H9 (cell line): ENCODE measurements around the gene RNF149. TPM values are rescaled to one million over a fixed set of nuclear protein-coding genes. Genes with fewer than 3 reads are reported as not detected.

Experiments used
- DNase-seq: peaks from one replicate; pipeline ENCODE4 v3.0.0-alpha.2; 2017
- H2AFZ ChIP-seq: one replicate; pipeline ENCODE4 v1.6.1; 2013; ENCODE audit warnings: mild to moderate bottlenecking, low read length, control low read depth, moderate library complexity
- H2AK5ac ChIP-seq: 2 replicates; pipeline ENCODE4 v1.6.1; 2013; ENCODE audit warnings: low read length, control low read depth, mixed read lengths; ENCODE audit not compliant: insufficient read length
- H2BK120ac ChIP-seq: one replicate; pipeline ENCODE4 v1.6.1; 2013; ENCODE audit warnings: low read depth, mild to moderate bottlenecking, low read length, control low read depth, inconsistent platforms; ENCODE audit not compliant: poor library complexity, severe bottlenecking
- H2BK12ac ChIP-seq: 2 replicates; pipeline ENCODE4 v1.6.1; 2013; ENCODE audit warnings: low read length, control low read depth, mixed read lengths, low read depth; ENCODE audit not compliant: insufficient read length
- H2BK15ac ChIP-seq: 2 replicates; pipeline ENCODE4 v1.6.1; 2013; ENCODE audit warnings: low read depth, low read length, control low read depth
- H2BK20ac ChIP-seq: one replicate; pipeline ENCODE4 v1.6.1; 2013; ENCODE audit warnings: low read depth, mild to moderate bottlenecking, low read length, control low read depth, inconsistent platforms; ENCODE audit not compliant: poor library complexity, severe bottlenecking
- H2BK5ac ChIP-seq: 2 replicates; pipeline ENCODE4 v1.6.1; 2013; ENCODE audit warnings: low read length, control low read depth, mixed read lengths; ENCODE audit not compliant: insufficient read length
- H3K14ac ChIP-seq: 2 replicates; pipeline ENCODE4 v1.6.1; 2013; ENCODE audit warnings: low read length, control low read depth; ENCODE audit not compliant: insufficient read depth
- H3K18ac ChIP-seq: 2 replicates; pipeline ENCODE4 v1.6.1; 2013; ENCODE audit warnings: low read depth, mild to moderate bottlenecking, mixed read lengths, low read length, control low read depth; ENCODE audit not compliant: insufficient read length
- H3K23ac ChIP-seq: 2 replicates; pipeline ENCODE4 v1.6.1; 2013; ENCODE audit warnings: low read length, control low read depth, mixed read lengths, low read depth; ENCODE audit not compliant: insufficient read length
- H3K23me2 ChIP-seq: 2 replicates; pipeline ENCODE4 v1.6.1; 2013; ENCODE audit warnings: low read depth, mild to moderate bottlenecking, mixed read lengths, low read length, control low read depth; ENCODE audit not compliant: insufficient read length, poor library complexity, severe bottlenecking
- H3K27ac ChIP-seq: 2 replicates; pipeline ENCODE4 v1.5.1; 2013; ENCODE audit warnings: low read length, control low read depth, mixed read lengths, low read depth; ENCODE audit not compliant: insufficient read length
- H3K27me3 ChIP-seq: 2 replicates; pipeline ENCODE4 v1.6.1; 2013; ENCODE audit warnings: low read length, control low read depth, inconsistent platforms; ENCODE audit not compliant: insufficient read depth
- H3K4ac ChIP-seq: 2 replicates; pipeline ENCODE4 v1.6.1; 2013; ENCODE audit warnings: low read depth, mild to moderate bottlenecking, control low read depth, inconsistent platforms, low read length, moderate library complexity
- H3K4me1 ChIP-seq: 2 replicates; pipeline ENCODE4 v1.6.1; 2013; ENCODE audit warnings: low read length, control low read depth, inconsistent platforms; ENCODE audit not compliant: insufficient read depth
- H3K4me2 ChIP-seq: 2 replicates; pipeline ENCODE4 v1.6.1; 2013; ENCODE audit warnings: low read length, control low read depth, mixed read lengths; ENCODE audit not compliant: insufficient read length, insufficient read depth
- H3K56ac ChIP-seq: 2 replicates; pipeline ENCODE4 v1.6.1; 2013; ENCODE audit warnings: low read depth, mild to moderate bottlenecking, mixed read lengths, low read length, control low read depth; ENCODE audit not compliant: insufficient read length
- H3K79me1 ChIP-seq: 2 replicates; pipeline ENCODE4 v1.6.1; 2013; ENCODE audit warnings: low read depth, mild to moderate bottlenecking, moderate library complexity, low read length, control low read depth, inconsistent platforms; ENCODE audit not compliant: insufficient read depth, poor library complexity, severe bottlenecking
- H3K79me2 ChIP-seq: 2 replicates; pipeline ENCODE4 v1.6.1; 2013; ENCODE audit warnings: low read length, control low read depth, inconsistent platforms; ENCODE audit not compliant: insufficient read depth
- H3K9ac ChIP-seq: 2 replicates; pipeline ENCODE4 v1.6.1; 2013; ENCODE audit warnings: low read length, control low read depth, mixed read lengths; ENCODE audit not compliant: insufficient read length; ENCODE audit errors: extremely low read depth
- H3K9me3 ChIP-seq: one replicate; pipeline ENCODE4 v1.6.1; 2013; ENCODE audit warnings: low read depth, low read length, inconsistent platforms; ENCODE audit not compliant: control insufficient read depth
- H3T11ph ChIP-seq: one replicate; pipeline ENCODE4 v1.6.1; 2013; ENCODE audit warnings: mild to moderate bottlenecking, low read length, control low read depth, inconsistent platforms
- H4K20me1 ChIP-seq: one replicate; pipeline ENCODE4 v1.6.1; 2013; ENCODE audit not compliant: control insufficient read depth, insufficient read length, insufficient read depth
- H4K5ac ChIP-seq: 2 replicates; pipeline ENCODE4 v1.6.1; 2013; ENCODE audit warnings: low read depth, mild to moderate bottlenecking, mixed read lengths, low read length, control low read depth; ENCODE audit not compliant: insufficient read length
- H4K8ac ChIP-seq: replicated peaks from 2 replicates; pipeline ENCODE4 v1.6.1; 2013; ENCODE audit warnings: low read length, control low read depth, mixed read lengths, low read depth; ENCODE audit not compliant: insufficient read length
- H4K91ac ChIP-seq: 2 replicates; pipeline ENCODE4 v1.6.1; 2013; ENCODE audit warnings: low read depth, mild to moderate bottlenecking, moderate library complexity, mixed read lengths, low read length, control low read depth; ENCODE audit not compliant: insufficient read length
- H3K27ac Mint-ChIP-seq, 3 experiments: 2 replicates in 2 of 3; 3 replicates in 1 of 3; pipeline ENCODE4 v1.8.0; 2020 to 2021; ENCODE audit warnings: mixed read lengths in 3 of 3, mild to moderate bottlenecking in 1 of 3, moderate library complexity in 1 of 3
- H3K27me3 Mint-ChIP-seq: 2 replicates; pipeline ENCODE4 v1.8.0; 2021; ENCODE audit warnings: low read depth, mild to moderate bottlenecking, moderate library complexity, mixed read lengths
- H3K36me3 Mint-ChIP-seq, 3 experiments: 2 replicates in 2 of 3; 3 replicates in 1 of 3; pipeline ENCODE4 v1.8.0; 2020 to 2021; ENCODE audit warnings: low read depth in 3 of 3, mixed read lengths in 3 of 3; ENCODE audit not compliant: insufficient read depth in 1 of 3
- H3K4me1 Mint-ChIP-seq, 2 experiments: 2 replicates each; pipeline ENCODE4 v1.8.0; 2020; ENCODE audit warnings: mixed read lengths in 2 of 2
- H3K4me3 Mint-ChIP-seq, 2 experiments: 2 replicates in 1 of 2; 3 replicates in 1 of 2; pipeline ENCODE4 v1.8.0; 2020 to 2021; ENCODE audit warnings: mild to moderate bottlenecking in 2 of 2, mixed read lengths in 2 of 2, moderate library complexity in 1 of 2
- H3K9me3 Mint-ChIP-seq, 2 experiments: 2 replicates in 1 of 2; 3 replicates in 1 of 2; pipeline ENCODE4 v1.8.0; 2020; ENCODE audit warnings: mild to moderate bottlenecking in 2 of 2, mixed read lengths in 2 of 2, moderate library complexity in 1 of 2
- CTCF ChIP-seq: fragments of 200-600 bp; sonication (generic); conservative IDR thresholded peaks from 3 replicates; pipeline ENCODE4 v1.8.0; 2021; ENCODE audit warnings: antibody characterized with exemption, mild to moderate bottlenecking
- WGBS: extraction: QIAGEN DNeasy Blood & Tissue Kit; methylation state at CpG from one replicate; pipeline ENCODE4 v1.1.7; 2013; ENCODE audit warnings: missing lambda C conversion rate, low lambda C conversion rate, mixed read lengths; ENCODE audit not compliant: insufficient read length; ENCODE audit errors: extremely low coverage; 5-methylcytosine and 5-hydroxymethylcytosine counted together
- total RNA-seq: library from RNA; stranded (reverse); gene quantifications from 2 replicates; pipeline ENCODE4 v1.2.1, GENCODE V29; 2021

The RNF149 gene
- total RNA-seq, 1 experiment from 2014 or later: 18.0 TPM

GRCh38 chr2:101253703-101254450 is 54.6 kb downstream of the RNF149 start:
- no peak overlapping the region for H2BK5ac ChIP-seq
- no peak overlapping the region for H4K5ac ChIP-seq
- H2BK120ac ChIP-seq: no peak overlapping the region
- H3K9ac ChIP-seq: peak overlapping the region; percentile 85
- Mint-ChIP-seq H3K9me3 (peaks cover 0 to 2% of the 10 kb centered on the region in 2 experiments; a peak in 1 of 5 replicates), H3K4me1 (peaks cover 31 to 41% of the 10 kb centered on the region in 2 experiments), H3K4me3 (peak overlapping the region; percentile 90 to 96), H3K27ac (peak overlapping the region; percentile 59 to 94 (median 76)), H3K27me3 (no peaks in the 10 kb centered on the region), H3K36me3 (peaks cover 16 to 18% (median 18%) of the 10 kb centered on the region in 3 experiments)
- H2BK12ac ChIP-seq: no peak overlapping the region
- no peak overlapping the region for H4K8ac ChIP-seq
- no peak overlapping the region for H2BK20ac ChIP-seq
- DNase-seq: no peak
- H2BK15ac ChIP-seq: no peak overlapping the region
- peaks cover 5% of the 10 kb centered on the region for H3K4me1 ChIP-seq
- no peaks in the 10 kb centered on the region for H3K27me3 ChIP-seq
- no peak overlapping the region for H4K91ac ChIP-seq
- WGBS: no CpG with 5 or more reads among the region's 17 CpGs
- peak overlapping the region; percentile 85 for H3K4me2 ChIP-seq
- no peak overlapping the region for H3K18ac ChIP-seq
- no peaks in the 10 kb centered on the region for H3K9me3 ChIP-seq
- H3K23me2 ChIP-seq: peaks cover 11% of the 10 kb centered on the region
- no peak overlapping the region for H3K4ac ChIP-seq
- no peak overlapping the region for H3K56ac ChIP-seq
- no peak overlapping the region for H3K14ac ChIP-seq
- H4K20me1 ChIP-seq: no peaks in the 10 kb centered on the region
- no peak for TF ChIP-seq CTCF
- H2AK5ac ChIP-seq: no peak overlapping the region
- no peak overlapping the region for H3T11ph ChIP-seq
- no peak overlapping the region for H3K27ac ChIP-seq
- no peak overlapping the region for H3K23ac ChIP-seq
- H3K79me1 ChIP-seq: no peaks in the 10 kb centered on the region
- H2AFZ ChIP-seq: no peak overlapping the region
- peaks cover 14% of the 10 kb centered on the region; the same call in 1 of the 2 replicates for H3K79me2 ChIP-seq
